DMS114 treated with DMSO at 0.1 percent for 48 hours (cell line): ENCODE data around the gene LTB4R2.
"Not testable (repeated sequence)": the region's sequence is repeated elsewhere in the genome, so short reads cannot be mapped to it uniquely, and the experiment has no call there.

Experiments
- DNase-seq: peaks from one replicate; lab custom pipeline; 2025; ENCODE audit not compliant: unreplicated experiment; lab: John Stamatoyannopoulos, UW

Gene LTB4R2

GRCh38 chr14:24338843-24339242, 28.9 kb downstream of the LTB4R2 start:
- DNase-seq: no peak

- no peak for DNase-seq
Measured at GRCh38 chr14:24339284-24340151, 29.6 kb downstream of the LTB4R2 start, which contains the start of gene RIPK3. Gene RIPK3 (minus strand): TSS chr14:24339991. CDS start chr14:24339826, 165 bp downstream.

GRCh38 chr14:24340606-24341005, 30.7 kb downstream of the LTB4R2 start:
- DNase-seq: no peak

GRCh38 chr14:24342889-24343288, 32.9 kb downstream of the LTB4R2 start:
- no peak for DNase-seq

- no peak for DNase-seq
Measured at GRCh38 chr14:24343795-24344660, 34.1 kb downstream of the LTB4R2 start.

GRCh38 chr14:24347134-24347533, 37.2 kb downstream of the LTB4R2 start:
- DNase-seq: no peak

GRCh38 chr14:24348186-24348585, 38.2 kb downstream of the LTB4R2 start:
- no peak for DNase-seq

- no peak for DNase-seq
Measured at GRCh38 chr14:24349742-24350141, 39.8 kb downstream of the LTB4R2 start.

- no peak for DNase-seq
Measured at GRCh38 chr14:24351517-24351916, 41.6 kb downstream of the LTB4R2 start.

- DNase-seq: no peak
Measured at GRCh38 chr14:24353559-24354481, 43.9 kb downstream of the LTB4R2 start.

GRCh38 chr14:24354482-24354825, 44.5 kb downstream of the LTB4R2 start:
- not testable (repeated sequence) for DNase-seq

- no peak for DNase-seq
Measured at GRCh38 chr14:24355009-24355408, 45.1 kb downstream of the LTB4R2 start.

- no peak for DNase-seq
Measured at GRCh38 chr14:24356208-24356607, 46.3 kb downstream of the LTB4R2 start.

- DNase-seq: no peak
Measured at GRCh38 chr14:24360281-24360680, 50.3 kb downstream of the LTB4R2 start.

GRCh38 chr14:24361326-24361725, 51.4 kb downstream of the LTB4R2 start:
- DNase-seq: no peak
